Nephron progenitor cell (in vitro differentiated cells): Measurements from ENCODE around the gene ZNF563.

Source experiments
- DNase-seq: peaks from one replicate; pipeline ENCODE4 v3.0.0; 2021
- H3K27ac Mint-ChIP-seq: 2 replicates; pipeline ENCODE4 v1.8.0; 2021; ENCODE audit warnings: mild to moderate bottlenecking, moderate library complexity, mixed read lengths
- H3K27me3 Mint-ChIP-seq: 2 replicates; pipeline ENCODE4 v1.8.0; 2021; ENCODE audit warnings: mild to moderate bottlenecking, low read depth, mixed read lengths; ENCODE audit not compliant: poor library complexity
- H3K36me3 Mint-ChIP-seq: 2 replicates; pipeline ENCODE4 v1.8.0; 2021; ENCODE audit warnings: low read depth, mixed read lengths
- H3K4me1 Mint-ChIP-seq: 2 replicates; pipeline ENCODE4 v1.8.0; 2021; ENCODE audit warnings: mixed read lengths
- H3K4me3 Mint-ChIP-seq: 2 replicates; pipeline ENCODE4 v1.8.0; 2021; ENCODE audit warnings: mild to moderate bottlenecking, moderate library complexity, mixed read lengths
- H3K9me3 Mint-ChIP-seq: 2 replicates; pipeline ENCODE4 v1.8.0; 2021; ENCODE audit warnings: mild to moderate bottlenecking, moderate library complexity, mixed read lengths
- TF ChIP-seq, protein P1 (sequence below): fragments of 200-600 bp; sonication (generic); IDR thresholded peaks from 2 replicates; pipeline ENCODE4 v1.5.0; 2021; ENCODE audit warnings: antibody characterized with exemption

ZNF563 gene

DNA sequence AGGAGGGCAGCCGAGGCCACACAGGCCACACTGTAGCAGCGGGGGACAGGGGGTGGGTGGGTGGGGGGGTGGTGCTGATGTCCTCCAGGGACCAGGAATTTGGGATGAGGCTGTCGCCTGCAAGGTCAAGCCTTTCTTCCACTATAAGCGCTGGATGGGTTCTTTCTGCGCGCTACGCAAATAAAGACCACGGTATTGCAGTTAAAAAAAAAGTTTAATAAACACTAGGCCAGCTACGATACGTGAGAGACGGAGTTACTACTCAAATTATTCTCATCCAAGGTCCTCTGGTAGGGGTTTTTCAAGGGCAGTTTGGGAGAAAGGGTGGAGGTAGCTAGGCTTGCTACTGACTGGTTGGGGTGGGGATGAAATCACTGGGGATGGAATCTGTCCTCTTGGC, 38.2 kb downstream of the ZNF563 start:
- no peak for DNase-seq
- peak overlapping the region; percentile 97 for H3K4me3 Mint-ChIP-seq
- peaks cover 15% of the 10 kb centered on the region for H3K36me3 Mint-ChIP-seq
- TF ChIP-seq, protein P1, sequence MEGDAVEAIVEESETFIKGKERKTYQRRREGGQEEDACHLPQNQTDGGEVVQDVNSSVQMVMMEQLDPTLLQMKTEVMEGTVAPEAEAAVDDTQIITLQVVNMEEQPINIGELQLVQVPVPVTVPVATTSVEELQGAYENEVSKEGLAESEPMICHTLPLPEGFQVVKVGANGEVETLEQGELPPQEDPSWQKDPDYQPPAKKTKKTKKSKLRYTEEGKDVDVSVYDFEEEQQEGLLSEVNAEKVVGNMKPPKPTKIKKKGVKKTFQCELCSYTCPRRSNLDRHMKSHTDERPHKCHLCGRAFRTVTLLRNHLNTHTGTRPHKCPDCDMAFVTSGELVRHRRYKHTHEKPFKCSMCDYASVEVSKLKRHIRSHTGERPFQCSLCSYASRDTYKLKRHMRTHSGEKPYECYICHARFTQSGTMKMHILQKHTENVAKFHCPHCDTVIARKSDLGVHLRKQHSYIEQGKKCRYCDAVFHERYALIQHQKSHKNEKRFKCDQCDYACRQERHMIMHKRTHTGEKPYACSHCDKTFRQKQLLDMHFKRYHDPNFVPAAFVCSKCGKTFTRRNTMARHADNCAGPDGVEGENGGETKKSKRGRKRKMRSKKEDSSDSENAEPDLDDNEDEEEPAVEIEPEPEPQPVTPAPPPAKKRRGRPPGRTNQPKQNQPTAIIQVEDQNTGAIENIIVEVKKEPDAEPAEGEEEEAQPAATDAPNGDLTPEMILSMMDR: no peak
- H3K4me1 Mint-ChIP-seq: peaks cover 25% of the 10 kb centered on the region
- H3K9me3 Mint-ChIP-seq: peaks cover 52% of the 10 kb centered on the region
- peaks cover 8% of the 10 kb centered on the region for H3K27me3 Mint-ChIP-seq
- peak overlapping the region; percentile 99 for H3K27ac Mint-ChIP-seq

DNA sequence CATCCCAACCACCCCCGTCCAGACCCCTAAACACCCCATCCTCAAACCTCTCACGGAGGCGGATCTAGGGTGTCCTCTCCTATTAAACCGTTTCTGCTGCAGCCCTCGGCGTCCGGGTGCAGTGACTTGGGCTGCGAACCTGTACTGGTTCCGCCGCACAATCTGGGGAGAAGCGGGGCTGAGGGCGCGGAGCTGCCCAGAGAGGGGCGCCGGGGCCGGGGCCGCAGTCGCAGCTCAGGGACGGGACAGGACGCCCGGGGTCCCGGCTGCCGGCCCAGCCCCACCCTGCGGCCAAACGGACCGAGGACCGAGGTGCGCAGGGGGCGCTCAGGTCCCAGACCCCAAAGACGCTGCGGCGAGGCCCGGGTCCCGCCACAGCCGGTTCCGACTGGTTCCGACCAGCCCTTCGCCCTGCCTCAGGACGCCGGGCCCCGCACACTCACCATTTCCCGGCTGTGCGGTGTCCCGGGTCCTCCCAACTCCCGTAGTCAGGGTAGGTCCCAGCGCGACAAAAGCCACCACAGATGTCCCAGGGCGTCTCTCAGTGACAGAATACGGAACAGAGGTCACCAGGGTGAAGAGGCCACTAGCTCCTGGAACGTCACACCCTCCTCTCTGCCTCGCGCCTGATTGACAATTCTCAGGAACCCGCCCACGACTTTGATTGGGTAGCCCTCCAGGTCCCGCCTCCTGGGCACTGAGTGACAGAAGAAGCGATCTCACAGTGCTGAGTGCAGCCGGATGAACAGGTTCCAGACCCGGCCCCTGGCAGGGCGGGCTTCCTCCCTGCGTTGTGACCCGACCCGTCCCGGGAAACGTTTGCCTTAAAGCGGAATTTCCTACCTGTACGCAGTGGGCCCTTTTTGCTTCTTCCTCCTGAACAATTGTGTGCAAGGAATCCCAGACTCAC, 38.9 kb downstream of the ZNF563 start, which contains the start of gene ZNF44:
TSS of gene ZNF44 (minus strand) at position 635 of the 910 bp plus-strand sequence. CDS start at position 446, 189 bp downstream.
- Mint-ChIP-seq H3K27ac (peak within 1 kb of the TSS; percentile 99), H3K4me3 (peak within 1 kb of the TSS; percentile 99), H3K4me1 (peaks cover 25% of the 10 kb centered on the region), H3K27me3 (peaks cover 8% of the 10 kb centered on the region), H3K9me3 (peaks cover 55% of the 10 kb centered on the region), H3K36me3 (peaks cover 19% of the 10 kb centered on the region)
- TF ChIP-seq, protein P1: no peak
- DNase-seq: peak; percentile 93

DNA sequence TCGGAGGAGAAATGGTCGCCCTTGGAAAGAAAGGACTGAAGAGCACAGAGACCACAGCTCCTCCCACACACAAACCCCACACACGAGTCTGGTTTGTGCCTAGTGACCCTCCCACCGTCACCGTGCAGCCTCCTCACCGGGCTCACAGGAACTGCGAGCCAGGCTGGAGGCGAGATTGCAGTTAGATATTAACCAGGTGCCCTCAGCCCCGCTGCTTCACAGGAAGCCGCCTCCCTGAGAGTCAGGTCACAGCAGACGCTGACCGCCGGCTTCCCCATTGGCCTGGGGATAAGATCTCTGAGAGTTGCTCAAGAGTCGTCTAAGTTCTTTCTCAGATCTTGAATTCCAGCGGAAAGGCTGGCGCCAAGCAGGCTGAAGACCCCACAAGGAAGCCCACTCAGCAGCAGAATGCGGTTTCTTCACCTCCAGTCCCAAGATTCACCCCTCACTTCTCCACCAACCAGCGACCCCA, 39.6 kb downstream of the ZNF563 start:
- peak overlapping the region; percentile 99 for H3K27ac Mint-ChIP-seq
- TF ChIP-seq, protein P1: no peak
- peaks cover 8% of the 10 kb centered on the region for H3K27me3 Mint-ChIP-seq
- DNase-seq: peak; percentile 64
- peak overlapping the region; percentile 99 for H3K4me3 Mint-ChIP-seq
- H3K4me1 Mint-ChIP-seq: peaks cover 25% of the 10 kb centered on the region
- peaks cover 26% of the 10 kb centered on the region for H3K36me3 Mint-ChIP-seq
- H3K9me3 Mint-ChIP-seq: peaks cover 59% of the 10 kb centered on the region

GRCh38 chr19:12289790-12290065, 43.7 kb downstream of the ZNF563 start:
- H3K27ac Mint-ChIP-seq: no peak overlapping the region
- H3K36me3 Mint-ChIP-seq: peaks cover 59% of the 10 kb centered on the region
- TF ChIP-seq, protein P1: no peak
- H3K4me1 Mint-ChIP-seq: peaks cover 17% of the 10 kb centered on the region
- H3K27me3 Mint-ChIP-seq: peaks cover 4% of the 10 kb centered on the region
- peaks cover 64% of the 10 kb centered on the region for H3K9me3 Mint-ChIP-seq
- H3K4me3 Mint-ChIP-seq: no peak overlapping the region
- no peak for DNase-seq

DNA sequence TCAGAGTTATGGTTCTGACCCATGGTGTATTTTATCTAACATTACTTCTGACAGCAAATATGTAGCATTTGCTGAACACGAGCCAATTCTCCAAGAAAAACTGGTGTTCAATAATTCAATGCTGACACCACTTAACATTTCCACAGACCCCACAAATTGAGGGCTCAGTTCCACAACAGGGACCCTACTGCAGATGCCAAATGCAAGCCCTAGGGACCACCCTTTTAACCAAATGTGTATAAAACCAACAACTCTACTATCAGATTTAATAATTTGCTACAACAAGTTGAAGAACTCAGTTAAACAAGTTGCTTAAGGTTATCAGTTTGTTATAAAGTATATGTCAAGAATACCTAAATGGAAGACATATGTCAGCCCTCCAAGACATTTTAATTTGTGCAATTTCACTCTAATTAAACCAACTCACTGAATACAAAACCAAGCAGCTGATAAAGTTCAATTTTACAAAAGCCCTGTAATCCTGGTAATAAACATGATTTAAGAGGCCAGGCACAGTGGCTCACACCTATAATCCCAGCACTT, 45.4 kb downstream of the ZNF563 start:
- H3K9me3 Mint-ChIP-seq: peaks cover 79% of the 10 kb centered on the region
- peaks cover 72% of the 10 kb centered on the region for H3K36me3 Mint-ChIP-seq
- H3K27ac Mint-ChIP-seq: no peak overlapping the region
- H3K4me3 Mint-ChIP-seq: no peak overlapping the region
- no peak for DNase-seq
- peaks cover 5% of the 10 kb centered on the region for H3K4me1 Mint-ChIP-seq
- TF ChIP-seq, protein P1: no peak
- peaks cover 4% of the 10 kb centered on the region for H3K27me3 Mint-ChIP-seq
